ENCODE results near the gene NFIA.
A peak's percentile ranks its signal among the peaks of the same experiment; 100 is the strongest.
"Not testable (repeated sequence)": the region's sequence is repeated elsewhere in the genome, so short reads cannot be mapped to it uniquely, and the experiment has no call there.

NFIA gene

DNA sequence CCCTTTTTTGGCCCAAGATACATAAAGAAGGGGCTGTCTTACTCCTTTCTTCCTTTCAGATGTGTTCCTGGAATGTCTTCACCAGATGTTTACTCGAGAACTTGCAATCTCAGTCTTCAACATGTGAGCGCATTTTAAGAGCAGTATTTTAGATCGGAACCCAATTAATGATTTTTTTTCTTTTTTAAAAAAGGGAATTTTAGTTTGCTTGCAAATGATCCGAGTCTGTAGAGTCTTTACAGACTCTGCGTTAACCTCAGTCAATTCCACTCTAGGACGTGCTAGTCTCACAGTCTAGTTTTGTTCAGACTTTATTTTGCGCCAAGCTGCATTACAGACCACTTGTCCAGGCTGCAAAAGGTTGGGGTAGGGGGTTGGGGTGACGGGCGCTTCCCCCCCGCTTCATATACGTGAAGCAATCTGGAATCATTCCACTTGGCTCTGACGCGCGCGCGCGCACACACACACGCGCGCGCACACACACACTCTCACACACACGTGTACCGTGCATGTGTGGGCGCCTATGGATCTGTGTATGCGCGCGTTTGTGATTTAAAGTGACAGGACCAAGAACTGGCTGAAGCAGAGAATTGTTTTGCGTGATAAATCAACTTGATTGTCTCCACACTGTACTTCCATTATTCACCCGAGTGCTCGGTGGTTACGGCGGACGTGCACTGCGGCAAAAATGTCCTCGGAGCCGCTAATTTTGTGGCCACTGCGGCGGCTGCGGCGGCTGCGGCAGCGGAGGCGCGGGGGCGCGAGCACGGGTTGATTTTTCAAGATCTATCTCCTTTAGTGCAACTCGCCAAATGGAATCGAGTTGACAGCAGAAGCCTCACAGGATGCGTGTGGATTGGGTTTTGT lies 25.6 kb upstream of the NFIA start:
- DNase-seq = peak; percentile 55
- Histone ChIP-seq H4K91ac (ENCODE audit: low read length) (no peak overlapping the region), H2AK5ac (ENCODE audit: low read length, severe bottlenecking) (no peak overlapping the region), H3K27ac (ENCODE audit: low read length, poor library complexity, severe bottlenecking) (no peak overlapping the region), H3K36me3 (ENCODE audit: control insufficient read depth in 1 of 2, insufficient read depth in 2 of 2, low read depth in 1 of 2, low read length in 2 of 2) (no peaks in the 10 kb centered on the region), H3K4me1 (ENCODE audit: control insufficient read depth, insufficient read depth, low read depth, low read length) (peaks cover 17% of the 10 kb centered on the region), H3K23ac (ENCODE audit: low read length in 2 of 2) (no peak overlapping the region), H2AFZ (ENCODE audit: low read depth, low read length) (peak overlapping the region; percentile 49), H3K4me3 (ENCODE audit: insufficient read depth in 1 of 2, low read depth in 1 of 2, low read length in 2 of 2) (peak overlapping the region; percentile 74 to 92), H3K27me3 (ENCODE audit: control insufficient read depth in 1 of 2, insufficient read depth in 1 of 2, low read length in 2 of 2) (peaks cover 15 to 38% of the 10 kb centered on the region in 2 experiments), H3K9ac (ENCODE audit: low read length) (peak overlapping the region; percentile 91), H2BK5ac (ENCODE audit: low read depth, low read length, poor library complexity, severe bottlenecking) (no peak overlapping the region), H3K9me3 (ENCODE audit: control insufficient read depth, low read length) (no peaks in the 10 kb centered on the region), H3K14ac (ENCODE audit: low read length in 2 of 2) (no peak overlapping the region), H3K4ac (ENCODE audit: low read depth in 1 of 2, low read length in 2 of 2) (no peak overlapping the region), H2BK120ac (ENCODE audit: low read depth, low read length) (no peak overlapping the region), H3K4me2 (ENCODE audit: low read length, poor library complexity, severe bottlenecking) (peak overlapping the region; percentile 85), H2BK12ac (ENCODE audit: low read length in 2 of 2) (no peak overlapping the region), H4K8ac (ENCODE audit: low read length) (no peak overlapping the region), H3K18ac (ENCODE audit: low read depth in 1 of 2, low read length in 2 of 2) (peak overlapping the region in 1 of 2 experiments; percentile 55), H2BK15ac (ENCODE audit: low read depth, poor library complexity, severe bottlenecking) (no peak overlapping the region), H3K79me1 (replicated peaks; ENCODE audit: low read length, poor library complexity, severe bottlenecking) (no peaks in the 10 kb centered on the region)
- WGBS = 6% methylated on average over 35 of the region's 50 CpGs

DNA sequence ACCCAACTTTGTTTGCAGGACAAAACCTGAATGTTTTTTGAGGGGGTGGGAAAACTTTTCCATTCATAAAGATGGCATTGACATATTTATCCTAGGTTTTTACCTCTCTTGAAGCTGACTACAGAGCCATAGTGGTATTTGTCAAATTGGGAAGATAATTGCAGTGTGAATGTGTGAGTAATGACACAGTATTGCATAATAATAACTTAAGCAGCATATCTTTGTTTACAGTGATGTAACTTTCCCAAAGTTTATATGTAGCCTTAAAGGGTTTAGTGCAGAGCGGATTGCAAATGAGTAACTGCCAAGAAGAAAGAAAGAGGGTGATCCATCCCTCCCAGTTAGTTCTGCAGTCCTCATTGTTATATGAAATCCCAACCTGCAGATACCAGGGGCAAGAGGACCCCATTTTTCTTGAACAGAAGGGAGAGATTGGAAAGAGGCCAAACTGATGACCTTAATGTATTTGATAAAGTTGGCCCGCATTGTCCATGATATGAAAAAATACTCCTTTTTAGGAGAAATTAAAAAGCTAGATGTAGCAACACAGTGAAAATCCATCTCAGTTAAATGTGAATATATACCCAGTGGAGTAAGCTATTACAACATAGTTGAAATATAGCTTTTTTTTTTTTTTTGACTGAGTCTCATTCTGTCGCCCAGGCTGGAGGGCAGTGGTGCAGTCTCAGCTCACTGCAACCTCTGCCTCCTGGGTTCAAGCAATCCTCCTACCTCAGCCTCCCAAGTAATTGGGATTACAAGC lies 23.7 kb upstream of the NFIA start:
- no peak overlapping the region for H3K27ac ChIP-seq (ENCODE audit: low read length, poor library complexity, severe bottlenecking)
- no peak overlapping the region for H3K23ac ChIP-seq (ENCODE audit: low read length in 2 of 2)
- no peak overlapping the region for H2AK5ac ChIP-seq (ENCODE audit: low read length, severe bottlenecking)
- no peak overlapping the region for H3K4ac ChIP-seq (ENCODE audit: low read depth in 1 of 2, low read length in 2 of 2)
- no peaks in the 10 kb centered on the region for H3K79me1 ChIP-seq (replicated peaks; ENCODE audit: low read length, poor library complexity, severe bottlenecking)
- 50% methylated on average over 1 of the region's 3 CpGs for WGBS
- no peak overlapping the region for H3K9ac ChIP-seq (ENCODE audit: low read length)
- H2BK120ac ChIP-seq (ENCODE audit: low read depth, low read length) = no peak overlapping the region
- no peak overlapping the region for H3K18ac ChIP-seq (ENCODE audit: low read depth in 1 of 2, low read length in 2 of 2)
- H3K4me3 ChIP-seq (ENCODE audit: insufficient read depth in 1 of 2, low read depth in 1 of 2, low read length in 2 of 2) = no peak overlapping the region
- peaks cover 10% of the 10 kb centered on the region for H3K4me1 ChIP-seq (ENCODE audit: control insufficient read depth, insufficient read depth, low read depth, low read length)
- no peak overlapping the region for H4K91ac ChIP-seq (ENCODE audit: low read length)
- peak; percentile 64 for DNase-seq
- H3K36me3 ChIP-seq (ENCODE audit: control insufficient read depth in 1 of 2, insufficient read depth in 2 of 2, low read depth in 1 of 2, low read length in 2 of 2) = no peaks in the 10 kb centered on the region
- H4K8ac ChIP-seq (ENCODE audit: low read length) = no peak overlapping the region
- H2BK12ac ChIP-seq (ENCODE audit: low read length in 2 of 2) = no peak overlapping the region
- H2AFZ ChIP-seq (ENCODE audit: low read depth, low read length) = no peak overlapping the region
- peaks cover 2 to 19% of the 10 kb centered on the region in 2 experiments for H3K27me3 ChIP-seq (ENCODE audit: control insufficient read depth in 1 of 2, insufficient read depth in 1 of 2, low read length in 2 of 2)
- H2BK5ac ChIP-seq (ENCODE audit: low read depth, low read length, poor library complexity, severe bottlenecking) = no peak overlapping the region
- no peak overlapping the region for H3K4me2 ChIP-seq (ENCODE audit: low read length, poor library complexity, severe bottlenecking)
- H3K14ac ChIP-seq (ENCODE audit: low read length in 2 of 2) = no peak overlapping the region
- H3K9me3 ChIP-seq (ENCODE audit: control insufficient read depth, low read length) = no peaks in the 10 kb centered on the region
- H2BK15ac ChIP-seq (ENCODE audit: low read depth, poor library complexity, severe bottlenecking) = no peak overlapping the region

DNA sequence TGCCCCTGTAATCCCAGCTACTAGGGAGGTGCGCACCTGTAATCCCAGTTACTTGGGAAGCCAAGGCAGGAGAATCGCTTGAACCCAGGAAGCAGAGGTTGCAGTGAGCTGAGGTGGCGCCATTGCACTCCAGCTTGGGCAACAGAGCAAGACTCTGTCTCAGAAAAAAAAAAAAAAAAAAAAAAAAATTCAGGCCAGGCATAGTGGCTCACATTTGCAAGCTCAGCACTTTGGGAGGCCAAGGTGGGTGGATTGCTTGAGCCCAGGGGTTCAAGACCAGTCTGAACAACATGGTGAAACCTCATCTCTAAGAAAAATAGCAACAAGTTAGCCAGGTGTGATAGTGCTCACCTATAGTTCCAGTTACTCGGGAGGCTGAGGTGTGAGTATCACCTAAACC lies 20.8 kb upstream of the NFIA start:
- H2BK5ac ChIP-seq (ENCODE audit: low read depth, low read length, poor library complexity, severe bottlenecking); H2AK5ac ChIP-seq (ENCODE audit: low read length, severe bottlenecking); H3K36me3 ChIP-seq (ENCODE audit: control insufficient read depth in 1 of 2, insufficient read depth in 2 of 2, low read depth in 1 of 2, low read length in 2 of 2); H2BK15ac ChIP-seq (ENCODE audit: low read depth, poor library complexity, severe bottlenecking); H3K27me3 ChIP-seq (ENCODE audit: control insufficient read depth in 1 of 2, insufficient read depth in 1 of 2, low read length in 2 of 2); H4K91ac ChIP-seq (ENCODE audit: low read length); H3K18ac ChIP-seq (ENCODE audit: low read depth in 1 of 2, low read length in 2 of 2); H3K79me1 ChIP-seq (replicated peaks; ENCODE audit: low read length, poor library complexity, severe bottlenecking); H3K4ac ChIP-seq (ENCODE audit: low read depth in 1 of 2, low read length in 2 of 2); H3K14ac ChIP-seq (ENCODE audit: low read length in 2 of 2); H3K9me3 ChIP-seq (ENCODE audit: control insufficient read depth, low read length); H3K4me2 ChIP-seq (ENCODE audit: low read length, poor library complexity, severe bottlenecking); H3K9ac ChIP-seq (ENCODE audit: low read length); H3K4me3 ChIP-seq (ENCODE audit: insufficient read depth in 1 of 2, low read depth in 1 of 2, low read length in 2 of 2); H2BK12ac ChIP-seq (ENCODE audit: low read length in 2 of 2); H3K4me1 ChIP-seq (ENCODE audit: control insufficient read depth, insufficient read depth, low read depth, low read length); H3K27ac ChIP-seq (ENCODE audit: low read length, poor library complexity, severe bottlenecking); H2BK120ac ChIP-seq (ENCODE audit: low read depth, low read length); H4K8ac ChIP-seq (ENCODE audit: low read length); DNase-seq; H3K23ac ChIP-seq (ENCODE audit: low read length in 2 of 2); H2AFZ ChIP-seq (ENCODE audit: low read depth, low read length): not testable (repeated sequence)
- whole genome bisulfite sequencing = 91% methylated on average over 4 of the region's 4 CpGs

DNA sequence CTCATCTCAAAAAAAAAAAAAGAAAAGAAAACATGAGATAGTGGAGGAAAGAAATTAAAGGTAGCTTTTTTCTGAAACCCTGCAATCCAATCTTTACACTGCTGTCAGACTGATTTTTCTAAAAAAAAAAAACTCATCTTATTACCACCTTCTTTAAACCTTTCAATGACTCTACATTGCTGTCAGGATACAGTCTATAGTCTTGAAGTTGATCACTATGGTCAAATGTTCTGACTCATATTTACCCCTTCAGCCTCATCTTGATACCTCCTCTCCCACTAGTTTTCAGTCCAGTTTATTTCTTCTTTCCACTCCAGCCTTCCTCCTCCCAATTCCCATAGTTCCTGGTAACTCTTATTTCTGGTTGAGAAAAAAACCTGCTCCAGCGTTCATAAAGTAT lies 17.7 kb upstream of the NFIA start:
- H3K14ac ChIP-seq (ENCODE audit: low read length in 2 of 2) = no peak overlapping the region
- no peak overlapping the region for H2BK12ac ChIP-seq (ENCODE audit: low read length in 2 of 2)
- H2BK5ac ChIP-seq (ENCODE audit: low read depth, low read length, poor library complexity, severe bottlenecking) = no peak overlapping the region
- H2AK5ac ChIP-seq (ENCODE audit: low read length, severe bottlenecking) = no peak overlapping the region
- no peaks in the 10 kb centered on the region for H3K4me1 ChIP-seq (ENCODE audit: control insufficient read depth, insufficient read depth, low read depth, low read length)
- DNase-seq = no peak
- H3K36me3 ChIP-seq (ENCODE audit: control insufficient read depth in 1 of 2, insufficient read depth in 2 of 2, low read depth in 1 of 2, low read length in 2 of 2) = no peaks in the 10 kb centered on the region
- H4K91ac ChIP-seq (ENCODE audit: low read length) = no peak overlapping the region
- no peak overlapping the region for H3K4ac ChIP-seq (ENCODE audit: low read depth in 1 of 2, low read length in 2 of 2)
- H2AFZ ChIP-seq (ENCODE audit: low read depth, low read length) = no peak overlapping the region
- no peak overlapping the region for H3K9ac ChIP-seq (ENCODE audit: low read length)
- H3K23ac ChIP-seq (ENCODE audit: low read length in 2 of 2) = no peak overlapping the region
- no peak overlapping the region for H3K27ac ChIP-seq (ENCODE audit: low read length, poor library complexity, severe bottlenecking)
- H3K18ac ChIP-seq (ENCODE audit: low read depth in 1 of 2, low read length in 2 of 2) = no peak overlapping the region
- H2BK120ac ChIP-seq (ENCODE audit: low read depth, low read length) = no peak overlapping the region
- no peak overlapping the region for H4K8ac ChIP-seq (ENCODE audit: low read length)
- H3K4me2 ChIP-seq (ENCODE audit: low read length, poor library complexity, severe bottlenecking) = no peak overlapping the region
- H3K9me3 ChIP-seq (ENCODE audit: control insufficient read depth, low read length) = no peaks in the 10 kb centered on the region
- no peaks in the 10 kb centered on the region for H3K27me3 ChIP-seq (ENCODE audit: control insufficient read depth in 1 of 2, insufficient read depth in 1 of 2, low read length in 2 of 2)
- WGBS = 100% methylated on average over 1 of the region's 1 CpG
- H2BK15ac ChIP-seq (ENCODE audit: low read depth, poor library complexity, severe bottlenecking) = no peak overlapping the region
- H3K79me1 ChIP-seq (replicated peaks; ENCODE audit: low read length, poor library complexity, severe bottlenecking) = no peaks in the 10 kb centered on the region
- no peak overlapping the region for H3K4me3 ChIP-seq (ENCODE audit: insufficient read depth in 1 of 2, low read depth in 1 of 2, low read length in 2 of 2)

Measured in mesenchymal stem cell (in vitro differentiated cells and primary cell).